GM12878 (cell line): Measurements from ENCODE around the gene UNC80. TPM values are rescaled to one million over a fixed set of nuclear protein-coding genes. Genes with fewer than 3 reads are reported as not detected.

ENCODE experiments used
- ATAC-seq: fragments of 200-7000 bp; cut with Tn5 transposase; 3 replicates; pipeline ENCODE4 v1.9.1; 2020; ENCODE audit warnings: mild to moderate bottlenecking, moderate library complexity
- BruUV-seq: library from RNA; stranded (reverse); fragments of 400-500 nt; replicated peaks from 2 replicates; lab custom pipeline; 2021; lab: Mats Ljungman, UMichigan
- CTCF ChIA-PET: fragments of 300-600 bp; sonication (Branson Sonifier 250); formaldehyde crosslinking; extraction: SDS; loops from one replicate; lab custom pipeline; 2021; ENCODE audit warnings: inconsistent platforms; lab: Yijun Ruan, JAX
- POLR2A ChIA-PET: fragments of 350-600 bp; formaldehyde crosslinking; extraction: SDS; loops from one replicate; lab custom pipeline; 2021; ENCODE audit warnings: inconsistent platforms; lab: Charles Lee
- RAD21 ChIA-PET: fragments of 300-600 bp; sonication (Branson Sonifier 250); formaldehyde crosslinking; loops from one replicate; lab custom pipeline; 2023; ENCODE audit warnings: antibody characterized with exemption; ENCODE audit not compliant: unreplicated experiment; lab: Charles Lee
- SMC1A ChIA-PET: fragments of 300-600 bp; sonication (Branson Sonifier 250); formaldehyde crosslinking; loops from one replicate; lab custom pipeline; 2023; ENCODE audit not compliant: unreplicated experiment, uncharacterized antibody; lab: Charles Lee
- DNase-seq: peaks from one replicate; pipeline ENCODE4 v3.0.0-alpha.2; 2011; ENCODE audit warnings: low read depth, low spot score
- FAIRE-seq: peaks from 3 replicates; lab custom pipeline; 2011; peaks lifted over from hg19 to GRCh38; lab: Jason Lieb, UNC
- H2AFZ ChIP-seq: 2 replicates; pipeline ENCODE4 v1.6.0; 2011; ENCODE audit warnings: low read depth, low read length, control low read depth; ENCODE audit not compliant: control insufficient read depth
- H3K27ac ChIP-seq: 2 replicates; pipeline ENCODE4 v1.5.1; 2011; ENCODE audit warnings: control low read depth; ENCODE audit not compliant: control insufficient read depth, insufficient read depth
- H3K27me3 ChIP-seq, 2 experiments: replicated peaks in 1 of 2; 2 replicates each; pipeline versions ENCODE4 v1.6.0 to v1.6.1; 2011; ENCODE audit warnings: low read length in 1 of 2; ENCODE audit not compliant: control insufficient read depth in 2 of 2, insufficient read depth in 2 of 2
- H3K36me3 ChIP-seq, 2 experiments: 2 replicates each; pipeline ENCODE4 v1.5.1; 2011; ENCODE audit warnings: low read length in 1 of 2; ENCODE audit not compliant: control insufficient read depth in 2 of 2, insufficient read depth in 2 of 2
- H3K4me1 ChIP-seq: 2 replicates; pipeline ENCODE4 v1.6.1; 2011; ENCODE audit warnings: mild to moderate bottlenecking, low read length, moderate library complexity, mixed read lengths; ENCODE audit not compliant: control insufficient read depth, insufficient read depth
- H3K4me2 ChIP-seq: 2 replicates; pipeline ENCODE4 v1.6.0; 2011; ENCODE audit warnings: control low read depth; ENCODE audit not compliant: control insufficient read depth, insufficient read depth
- H3K4me3 ChIP-seq: fragments of 200-600 bp; sonication (generic); 2 replicates; pipeline ENCODE4 v1.5.1; 2016
- H3K79me2 ChIP-seq: 2 replicates; pipeline ENCODE4 v1.6.0; 2011; ENCODE audit warnings: low read length; ENCODE audit not compliant: control insufficient read depth, insufficient read depth
- H3K9ac ChIP-seq: 2 replicates; pipeline ENCODE4 v1.8.0; 2011; ENCODE audit warnings: low read length, control low read depth, mixed read lengths; ENCODE audit not compliant: control insufficient read depth, insufficient read depth
- H3K9me3 ChIP-seq: replicated peaks from 3 replicates; pipeline ENCODE4 v1.5.1; 2011; ENCODE audit warnings: mild to moderate bottlenecking, low read length; ENCODE audit not compliant: control insufficient read depth, insufficient read depth
- H4K20me1 ChIP-seq: 2 replicates; pipeline ENCODE4 v1.6.0; 2011; ENCODE audit not compliant: control insufficient read depth, insufficient read depth
- ASH2L ChIP-seq: fragments of 300-600, 200-600 bp; sonication (generic); IDR thresholded peaks from 2 replicates; pipeline ENCODE4 v1.6.1; 2017; ENCODE audit warnings: low read depth, mild to moderate bottlenecking, borderline replicate concordance
- BCL3 ChIP-seq: IDR thresholded peaks from 2 replicates; pipeline ENCODE4 v1.6.1; 2011; ENCODE audit warnings: borderline replicate concordance, low read depth, mild to moderate bottlenecking, moderate library complexity, low read length; ENCODE audit not compliant: insufficient read depth, poor library complexity, severe bottlenecking
- FOXM1 ChIP-seq: IDR thresholded peaks from 2 replicates; pipeline ENCODE4 v1.6.1; 2012; ENCODE audit warnings: low read depth, mild to moderate bottlenecking, inconsistent platforms, low read length, moderate library complexity
- HDGF ChIP-seq: fragments of 450-650 bp; IDR thresholded peaks from 2 replicates; pipeline ENCODE4 v1.6.1; 2016; ENCODE audit warnings: antibody characterized with exemption
- IKZF1 ChIP-seq: fragments of 450-650 bp; conservative IDR thresholded peaks from 2 replicates; pipeline ENCODE4 v1.6.1; 2017; ENCODE audit warnings: antibody characterized with exemption, mild to moderate bottlenecking
- NFIC ChIP-seq: IDR thresholded peaks from 2 replicates; pipeline ENCODE4 v1.6.1; 2012; ENCODE audit warnings: low read depth, mild to moderate bottlenecking, inconsistent platforms, low read length, moderate library complexity
- POU2F2 ChIP-seq: IDR thresholded peaks from 3 replicates; pipeline ENCODE4 v1.6.1; 2011; ENCODE audit warnings: low read depth, mild to moderate bottlenecking, low read length, borderline replicate concordance
- TCF7 ChIP-seq: IDR thresholded peaks from 2 replicates; pipeline ENCODE4 v1.6.1; 2014; ENCODE audit warnings: antibody characterized with exemption, borderline replicate concordance
- WGBS: methylation state at CpG from one replicate; pipeline ENCODE4 v1.1.6; 2016; ENCODE audit warnings: low lambda C conversion rate; ENCODE audit not compliant: insufficient replicate concordance, insufficient coverage; ENCODE audit errors: missing lambda C conversion rate; 5-methylcytosine and 5-hydroxymethylcytosine counted together
- in situ Hi-C: fragments of 300-500 bp; cut with MboI; formaldehyde crosslinking; loops from 9 replicates; pipeline ENCODE4 v1.14.3; 2018; ENCODE audit warnings: mixed read lengths
- intact Hi-C: fragments of 100-400 bp; cut with micrococcal nuclease; formaldehyde crosslinking; loops from one replicate; pipeline ENCODE4 v1.14.2; 2022; ENCODE audit not compliant: unreplicated experiment
- polyA plus RNA-seq, 11 experiments: library from polyadenylated mRNA; depleted of rRNA in 4 of 11; unstranded in 6 of 11; stranded (reverse) in 5 of 11; fragments of >200 nt; fragmentation: Nextera tagmentation in 4 of 11; fragmentation: Illumina TruSeq in 1 of 11; extraction: Ambion mirVana in 4 of 11; extraction: Trizol in 1 of 11; gene quantifications; 1 replicate in 1 of 11; 2 replicates in 10 of 11; pipeline versions ENCODE4 v1.2.1 to v1.2.3, GENCODE V29; 2011 to 2016; ENCODE audit warnings: inconsistent platforms in 2 of 11, missing spikeins in 2 of 11, low read depth in 1 of 11
- total RNA-seq, 4 experiments: library from RNA; depleted of rRNA in 3 of 4; stranded (reverse); fragments of >200 nt in 3 of 4; fragmentation: Illumina TruSeq in 1 of 4; extraction: Trizol in 1 of 4; gene quantifications; 2 replicates each; pipeline versions ENCODE4 v1.2.1 to v1.2.3, GENCODE V29; 2013 to 2021

Gene UNC80
- total and polyA plus RNA-seq, 10 of the 15 experiments (the other 5 are each of a cell fraction or from before 2014, with no cell fraction given) = not detected

- Histone ChIP-seq H3K27ac (no peak overlapping the region), H3K27me3 (no peaks in the 10 kb centered on the region), H2AFZ (no peak overlapping the region), H3K4me2 (no peak overlapping the region), H3K36me3 (no peaks in the 10 kb centered on the region), H3K4me1 (no peaks in the 10 kb centered on the region), H4K20me1 (no peaks in the 10 kb centered on the region), H3K79me2 (no peaks in the 10 kb centered on the region), H3K4me3 (no peak overlapping the region), H3K9me3 (no peaks in the 10 kb centered on the region), H3K9ac (no peak overlapping the region)
- peak; percentile 62 for FAIRE-seq
- WGBS = 0% methylated on average over 1 of the region's 1 CpG
- BruUV-seq = no TSS peak
- DNase-seq = no peak
- in situ Hi-C loops = no loop called here
- TF ChIP-seq POU2F2 (no peak), HDGF (no peak), BCL3 (no peak), IKZF1 (no peak), NFIC (no peak), FOXM1 (no peak), TCF7 (no peak), ASH2L (no peak)
- ChIA-PET CTCF (no interaction called here), POLR2A (no interaction called here), RAD21 (no interaction called here), SMC1A (interaction anchor here (0.6 to 0.9 kb wide), 3 partner anchors 21 to 408 kb away, joined by 3 read pairs; no protein-coding TSS in a partner anchor)
- no peak for ATAC-seq
- intact Hi-C loops = no loop called here
Observed at GRCh38 chr2:209788925-209789324, 17.3 kb downstream of the UNC80 start.
